H1 (cell line): ENCODE data around the gene ZNF484.
"Not testable (repeated sequence)": the region's sequence is repeated elsewhere in the genome, so short reads cannot be mapped to it uniquely, and the experiment has no call there.

Experiments used
- ASH2L ChIP-seq: fragments of 200-600, 300-600 bp; sonication (generic); IDR thresholded peaks from one replicate; pipeline ENCODE4 v1.7.1; 2017; ENCODE audit warnings: low read length
- EP300 ChIP-seq, 2 experiments: IDR thresholded peaks; 1 replicate in 1 of 2; 2 replicates in 1 of 2; pipeline ENCODE4 v1.6.1; 2011 to 2012; ENCODE audit warnings: low read depth in 2 of 2, low read length in 2 of 2, mild to moderate bottlenecking in 2 of 2, borderline replicate concordance in 1 of 2, inconsistent platforms in 1 of 2, moderate library complexity in 1 of 2
- POLR2A ChIP-seq, 2 experiments: IDR thresholded peaks; 1 replicate in 1 of 2; 2 replicates in 1 of 2; pipeline ENCODE4 v1.6.1; 2011; ENCODE audit warnings: low read depth in 2 of 2, low read length in 2 of 2, mild to moderate bottlenecking in 2 of 2; ENCODE audit errors: control extremely low read depth in 1 of 2
- POLR2AphosphoS5 ChIP-seq: IDR thresholded peaks from 2 replicates; pipeline ENCODE4 v1.6.1; 2011; ENCODE audit warnings: low read depth, low read length
- RAD21 ChIP-seq, 2 experiments: IDR thresholded peaks in 1 of 2; conservative IDR thresholded peaks in 1 of 2; 2 replicates each; pipeline ENCODE4 v1.6.1; 2011; ENCODE audit warnings: low read depth in 2 of 2, low read length in 2 of 2, improper control_type of control experiment in 1 of 2, inconsistent platforms in 1 of 2, mild to moderate bottlenecking in 1 of 2, moderate library complexity in 1 of 2
- YY1 ChIP-seq: IDR thresholded peaks from 2 replicates; pipeline ENCODE4 v1.6.1; 2011; ENCODE audit warnings: low read depth, mild to moderate bottlenecking, low read length
- TF ChIP-seq, protein P1 (sequence below), 3 experiments: IDR thresholded peaks; 1 replicate in 2 of 3; 2 replicates in 1 of 3; pipeline versions ENCODE4 v1.5.1 to v1.6.1; 2011; ENCODE audit warnings: low read length in 3 of 3, mild to moderate bottlenecking in 3 of 3, inconsistent platforms in 2 of 3, low read depth in 1 of 3, moderate library complexity in 1 of 3; ENCODE audit not compliant: insufficient read depth in 1 of 3; ENCODE audit errors: control extremely low read depth in 1 of 3
- TF ChIP-seq, protein P2 (sequence below): IDR thresholded peaks from 2 replicates; pipeline ENCODE4 v1.6.1; 2012; ENCODE audit warnings: inconsistent platforms

DNA sequence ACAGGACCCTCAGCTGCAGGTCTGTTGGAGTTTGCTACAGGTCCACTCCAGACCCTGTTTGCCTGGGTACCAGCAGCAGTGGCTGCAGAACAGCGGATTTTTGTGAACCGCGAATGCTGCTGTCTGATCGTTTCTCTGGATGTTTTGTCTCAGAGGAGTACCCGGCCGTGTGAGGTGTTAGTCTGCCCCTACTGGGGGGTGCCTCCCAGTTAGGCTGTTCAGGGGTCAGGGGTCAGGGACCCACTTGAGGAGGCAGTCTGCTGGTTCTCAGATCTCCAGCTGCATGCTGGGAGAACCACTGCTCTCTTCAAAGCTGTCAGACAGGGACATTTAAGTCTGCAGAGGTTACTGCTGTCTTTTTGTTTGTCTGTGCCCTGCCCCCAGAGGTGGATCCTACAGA lies 27.3 kb upstream of the ZNF484 start:
- TF ChIP-seq, protein P1, sequence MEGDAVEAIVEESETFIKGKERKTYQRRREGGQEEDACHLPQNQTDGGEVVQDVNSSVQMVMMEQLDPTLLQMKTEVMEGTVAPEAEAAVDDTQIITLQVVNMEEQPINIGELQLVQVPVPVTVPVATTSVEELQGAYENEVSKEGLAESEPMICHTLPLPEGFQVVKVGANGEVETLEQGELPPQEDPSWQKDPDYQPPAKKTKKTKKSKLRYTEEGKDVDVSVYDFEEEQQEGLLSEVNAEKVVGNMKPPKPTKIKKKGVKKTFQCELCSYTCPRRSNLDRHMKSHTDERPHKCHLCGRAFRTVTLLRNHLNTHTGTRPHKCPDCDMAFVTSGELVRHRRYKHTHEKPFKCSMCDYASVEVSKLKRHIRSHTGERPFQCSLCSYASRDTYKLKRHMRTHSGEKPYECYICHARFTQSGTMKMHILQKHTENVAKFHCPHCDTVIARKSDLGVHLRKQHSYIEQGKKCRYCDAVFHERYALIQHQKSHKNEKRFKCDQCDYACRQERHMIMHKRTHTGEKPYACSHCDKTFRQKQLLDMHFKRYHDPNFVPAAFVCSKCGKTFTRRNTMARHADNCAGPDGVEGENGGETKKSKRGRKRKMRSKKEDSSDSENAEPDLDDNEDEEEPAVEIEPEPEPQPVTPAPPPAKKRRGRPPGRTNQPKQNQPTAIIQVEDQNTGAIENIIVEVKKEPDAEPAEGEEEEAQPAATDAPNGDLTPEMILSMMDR (IDR thresholded peaks at IDR 0.05; ENCODE audit: control extremely low read depth in 1 of 3, insufficient read depth in 1 of 3, low read depth in 1 of 3, low read length in 3 of 3), result not testable (repeated sequence)
- not testable (repeated sequence) for TF ChIP-seq POLR2A (IDR thresholded peaks at IDR 0.05; ENCODE audit: control extremely low read depth in 1 of 2, low read depth in 2 of 2, low read length in 2 of 2); YY1; POLR2AphosphoS5; ASH2L; EP300 (IDR thresholded peaks at IDR 0.05; ENCODE audit: borderline replicate concordance in 1 of 2, low read depth in 2 of 2, low read length in 2 of 2)
- TF ChIP-seq RAD21 (IDR thresholded peaks at IDR 0.05 in 1 of 2, conservative IDR thresholded peaks at IDR 0.05 in 1 of 2; ENCODE audit: low read depth in 2 of 2, low read length in 2 of 2), result 0 out of 4 replicates have a peak, but pooled peaks of 1 of the 2 experiments have one; percentile 6
- TF ChIP-seq, protein P2, sequence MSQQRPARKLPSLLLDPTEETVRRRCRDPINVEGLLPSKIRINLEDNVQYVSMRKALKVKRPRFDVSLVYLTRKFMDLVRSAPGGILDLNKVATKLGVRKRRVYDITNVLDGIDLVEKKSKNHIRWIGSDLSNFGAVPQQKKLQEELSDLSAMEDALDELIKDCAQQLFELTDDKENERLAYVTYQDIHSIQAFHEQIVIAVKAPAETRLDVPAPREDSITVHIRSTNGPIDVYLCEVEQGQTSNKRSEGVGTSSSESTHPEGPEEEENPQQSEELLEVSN, result not testable (repeated sequence)
